ENCODE data around the gene TRPM5.

TRPM5 gene, protein sequence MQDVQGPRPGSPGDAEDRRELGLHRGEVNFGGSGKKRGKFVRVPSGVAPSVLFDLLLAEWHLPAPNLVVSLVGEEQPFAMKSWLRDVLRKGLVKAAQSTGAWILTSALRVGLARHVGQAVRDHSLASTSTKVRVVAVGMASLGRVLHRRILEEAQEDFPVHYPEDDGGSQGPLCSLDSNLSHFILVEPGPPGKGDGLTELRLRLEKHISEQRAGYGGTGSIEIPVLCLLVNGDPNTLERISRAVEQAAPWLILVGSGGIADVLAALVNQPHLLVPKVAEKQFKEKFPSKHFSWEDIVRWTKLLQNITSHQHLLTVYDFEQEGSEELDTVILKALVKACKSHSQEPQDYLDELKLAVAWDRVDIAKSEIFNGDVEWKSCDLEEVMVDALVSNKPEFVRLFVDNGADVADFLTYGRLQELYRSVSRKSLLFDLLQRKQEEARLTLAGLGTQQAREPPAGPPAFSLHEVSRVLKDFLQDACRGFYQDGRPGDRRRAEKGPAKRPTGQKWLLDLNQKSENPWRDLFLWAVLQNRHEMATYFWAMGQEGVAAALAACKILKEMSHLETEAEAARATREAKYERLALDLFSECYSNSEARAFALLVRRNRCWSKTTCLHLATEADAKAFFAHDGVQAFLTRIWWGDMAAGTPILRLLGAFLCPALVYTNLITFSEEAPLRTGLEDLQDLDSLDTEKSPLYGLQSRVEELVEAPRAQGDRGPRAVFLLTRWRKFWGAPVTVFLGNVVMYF (N-terminal part only)

DNA sequence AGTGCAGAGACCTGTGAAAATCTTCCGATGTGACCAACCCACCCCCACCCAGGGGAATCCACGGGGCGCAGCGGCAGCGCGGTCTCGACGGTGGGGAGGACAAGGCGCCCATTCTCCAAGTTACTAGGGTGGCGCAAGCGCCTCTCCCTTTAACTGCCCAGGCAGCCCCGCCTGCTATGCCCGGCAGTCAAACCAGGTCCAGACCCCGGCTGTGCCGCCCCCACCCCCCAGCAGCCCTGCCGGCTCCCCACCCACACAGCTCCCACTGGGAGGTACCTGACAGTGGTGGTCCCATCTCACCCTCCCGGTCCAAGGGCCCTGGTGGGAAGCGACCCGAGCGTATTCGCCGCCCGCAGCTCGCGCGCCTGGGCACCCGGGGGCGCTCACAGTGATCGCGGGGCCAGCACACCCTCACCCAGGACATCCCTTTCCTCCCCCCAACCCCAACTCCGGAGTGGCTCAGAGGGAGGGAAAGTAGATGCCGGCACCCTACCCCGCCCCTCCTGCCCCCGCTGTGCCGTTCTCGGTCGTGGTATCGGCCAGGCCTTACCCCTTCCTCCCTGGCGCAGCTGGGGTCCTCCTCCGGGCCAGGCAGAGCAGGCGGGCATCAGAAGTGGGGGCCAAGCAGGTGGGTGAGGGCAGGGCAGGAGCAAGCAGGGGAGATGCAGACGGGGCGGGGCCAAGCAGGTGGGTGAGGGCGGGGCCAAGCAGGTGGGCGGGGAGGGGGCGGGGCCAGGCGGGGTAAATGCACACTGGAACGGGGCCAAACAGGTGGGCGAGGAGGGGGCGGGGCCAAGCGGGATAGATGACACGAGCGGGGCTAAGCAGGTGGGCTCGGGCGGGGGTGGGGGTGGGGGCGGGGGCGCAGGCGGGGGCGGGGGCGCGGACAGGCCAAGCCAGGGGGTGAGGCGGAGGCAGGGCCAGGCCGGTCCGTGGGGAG, at the start of gene TRPM5:
TRPM5 (minus strand) TSS at position 634 of the 940 bp plus-strand sequence. CDS start 21,478 bp downstream, outside the sequence.
- TF ChIP-seq, protein P1, sequence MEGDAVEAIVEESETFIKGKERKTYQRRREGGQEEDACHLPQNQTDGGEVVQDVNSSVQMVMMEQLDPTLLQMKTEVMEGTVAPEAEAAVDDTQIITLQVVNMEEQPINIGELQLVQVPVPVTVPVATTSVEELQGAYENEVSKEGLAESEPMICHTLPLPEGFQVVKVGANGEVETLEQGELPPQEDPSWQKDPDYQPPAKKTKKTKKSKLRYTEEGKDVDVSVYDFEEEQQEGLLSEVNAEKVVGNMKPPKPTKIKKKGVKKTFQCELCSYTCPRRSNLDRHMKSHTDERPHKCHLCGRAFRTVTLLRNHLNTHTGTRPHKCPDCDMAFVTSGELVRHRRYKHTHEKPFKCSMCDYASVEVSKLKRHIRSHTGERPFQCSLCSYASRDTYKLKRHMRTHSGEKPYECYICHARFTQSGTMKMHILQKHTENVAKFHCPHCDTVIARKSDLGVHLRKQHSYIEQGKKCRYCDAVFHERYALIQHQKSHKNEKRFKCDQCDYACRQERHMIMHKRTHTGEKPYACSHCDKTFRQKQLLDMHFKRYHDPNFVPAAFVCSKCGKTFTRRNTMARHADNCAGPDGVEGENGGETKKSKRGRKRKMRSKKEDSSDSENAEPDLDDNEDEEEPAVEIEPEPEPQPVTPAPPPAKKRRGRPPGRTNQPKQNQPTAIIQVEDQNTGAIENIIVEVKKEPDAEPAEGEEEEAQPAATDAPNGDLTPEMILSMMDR (IDR thresholded peaks at IDR 0.05; ENCODE audit: insufficient read depth, low read depth, low read length, missing control alignments): no peak
- H3K4me3 ChIP-seq (ENCODE audit: low read depth, low read length): no peak within 1 kb of the TSS

DNA sequence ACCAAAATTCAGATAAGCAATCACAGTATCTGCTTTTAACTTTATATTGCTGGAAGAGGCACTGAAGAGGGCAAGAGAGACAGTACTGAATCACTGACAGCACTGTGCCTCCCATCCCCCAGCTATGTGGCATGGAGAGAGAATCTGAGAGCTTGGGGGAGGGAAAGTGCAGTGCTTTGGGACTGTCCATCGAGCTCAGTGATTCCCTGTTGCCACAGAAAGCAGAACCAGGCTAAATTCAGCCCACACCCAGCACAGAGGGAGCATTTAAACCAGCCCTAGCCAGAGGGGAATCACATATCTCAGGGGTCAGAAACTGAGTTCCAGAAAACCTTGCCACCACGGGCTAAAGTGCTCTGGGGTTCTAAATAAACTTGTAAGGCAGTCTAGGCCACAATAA, 44.8 kb upstream of the TRPM5 start:
- TF ChIP-seq, protein P1 (IDR thresholded peaks at IDR 0.05; ENCODE audit: insufficient read depth, low read depth, low read length, missing control alignments): no peak
- H3K4me3 ChIP-seq (ENCODE audit: low read depth, low read length): no peak overlapping the region
- DNase-seq (ENCODE audit: low read depth): no peak

More for the DNA sequence above, at the start of gene TRPM5:
- no peak for DNase-seq (ENCODE audit: low read depth)

DNA sequence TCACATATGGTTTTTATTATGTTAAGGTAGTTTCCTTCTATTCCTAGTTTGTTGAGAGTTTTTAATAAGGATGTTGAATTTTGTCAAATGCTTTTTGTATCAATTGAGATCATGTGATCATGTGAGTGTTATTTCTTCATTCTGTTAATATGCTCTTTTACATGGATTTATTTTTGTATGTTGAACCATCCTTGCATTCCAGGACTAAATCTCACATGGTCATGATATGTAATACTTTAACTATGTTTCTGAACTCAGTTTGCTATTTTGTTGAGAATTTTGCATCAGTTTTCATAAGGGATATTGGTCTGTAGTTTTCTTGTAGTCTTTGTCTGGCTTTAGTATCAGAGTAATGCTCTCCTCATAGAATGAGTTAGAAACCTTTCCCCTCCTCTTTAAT, 43.7 kb upstream of the TRPM5 start:
- TF ChIP-seq, protein P1 (IDR thresholded peaks at IDR 0.05; ENCODE audit: insufficient read depth, low read depth, low read length, missing control alignments): no peak
- no peak overlapping the region for H3K4me3 ChIP-seq (ENCODE audit: low read depth, low read length)
- no peak for DNase-seq (ENCODE audit: low read depth)

DNA sequence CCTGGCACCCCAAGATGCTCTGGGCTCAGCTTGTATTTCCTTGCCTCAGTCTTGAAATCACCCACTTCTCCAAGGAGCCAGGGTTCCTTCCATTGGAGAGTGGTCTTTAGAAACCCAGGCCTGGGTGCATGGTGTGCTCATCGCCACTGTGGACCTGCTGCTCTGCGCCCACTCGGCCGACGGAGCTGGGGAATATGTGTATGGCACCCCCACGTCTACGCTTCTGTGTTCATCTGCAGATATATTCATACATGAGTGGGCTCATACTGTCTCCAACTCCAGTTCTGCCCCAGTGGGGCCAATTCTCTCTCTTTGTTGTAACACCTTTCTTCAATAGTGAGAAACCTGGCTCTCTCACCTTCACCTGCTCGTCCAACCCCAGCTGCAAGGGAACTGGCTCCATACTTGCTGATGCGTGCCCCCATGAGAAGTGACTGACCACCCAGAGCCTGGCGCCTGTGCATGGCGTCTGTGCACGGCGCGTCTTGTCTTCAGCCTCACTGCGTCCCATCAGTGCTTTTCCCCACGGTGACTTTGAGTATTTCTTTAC, 40.3 kb upstream of the TRPM5 start:
- DNase-seq (ENCODE audit: low read depth): no peak
- TF ChIP-seq, protein P1 (IDR thresholded peaks at IDR 0.05; ENCODE audit: insufficient read depth, low read depth, low read length, missing control alignments): no peak
- H3K4me3 ChIP-seq (ENCODE audit: low read depth, low read length): no peak overlapping the region

DNA sequence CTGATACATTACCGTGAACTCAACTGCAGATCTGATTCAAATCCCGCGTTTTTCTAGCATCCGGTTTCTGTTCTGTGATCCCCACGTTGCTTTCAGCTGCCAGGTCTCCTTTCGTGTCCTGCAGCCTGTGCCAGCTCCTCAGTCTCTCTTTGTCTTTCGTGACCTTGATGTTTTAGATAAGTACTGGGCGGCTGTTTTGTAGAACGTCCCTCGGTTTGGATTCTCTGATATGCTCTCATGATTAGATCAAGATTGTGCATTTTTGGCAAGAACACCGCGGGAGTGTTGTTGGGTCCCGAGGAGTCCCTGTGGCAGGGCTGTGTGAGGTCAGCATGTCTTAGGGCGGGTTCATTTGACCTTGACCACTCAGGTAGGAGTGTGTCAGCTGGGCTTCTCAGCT, 39.1 kb upstream of the TRPM5 start:
- TF ChIP-seq, protein P1 (IDR thresholded peaks at IDR 0.05; ENCODE audit: insufficient read depth, low read depth, low read length, missing control alignments): no peak
- no peak overlapping the region for H3K4me3 ChIP-seq (ENCODE audit: low read depth, low read length)
- DNase-seq (ENCODE audit: low read depth): no peak

DNA sequence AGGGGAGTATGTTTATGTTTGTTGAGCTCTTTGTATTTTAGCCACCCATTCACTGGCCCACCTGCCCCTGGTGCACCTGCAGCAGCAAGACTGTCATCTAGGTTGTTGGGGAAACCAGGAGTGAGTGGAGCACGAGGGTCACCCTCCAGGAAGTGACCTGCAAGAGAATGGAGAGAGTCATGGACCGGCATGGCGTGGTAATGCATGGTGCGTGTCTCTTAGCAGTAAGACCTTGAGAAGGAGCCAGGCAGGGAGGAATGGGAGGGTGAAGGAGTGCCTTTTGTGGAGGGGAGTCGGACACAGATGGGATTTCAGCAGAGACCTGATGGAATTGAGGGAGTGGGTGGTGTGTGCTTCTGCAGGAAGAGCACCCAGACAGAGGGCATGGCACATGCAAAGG, 38.4 kb upstream of the TRPM5 start:
- DNase-seq (ENCODE audit: low read depth): no peak
- TF ChIP-seq, protein P1 (IDR thresholded peaks at IDR 0.05; ENCODE audit: insufficient read depth, low read depth, low read length, missing control alignments): no peak
- no peak overlapping the region for H3K4me3 ChIP-seq (ENCODE audit: low read depth, low read length)
